ENCODE measurements around the gene RNF39. TPM values are rescaled to one million over a fixed set of nuclear protein-coding genes. Genes with fewer than 3 reads are reported as not detected.
"Not testable (repeated sequence)": the region's sequence is repeated elsewhere in the genome, so short reads cannot be mapped to it uniquely, and the experiment has no call there.

Gene RNF39
- total RNA-seq, 1 donor from 2014 or later, result 18.2 TPM

DNA sequence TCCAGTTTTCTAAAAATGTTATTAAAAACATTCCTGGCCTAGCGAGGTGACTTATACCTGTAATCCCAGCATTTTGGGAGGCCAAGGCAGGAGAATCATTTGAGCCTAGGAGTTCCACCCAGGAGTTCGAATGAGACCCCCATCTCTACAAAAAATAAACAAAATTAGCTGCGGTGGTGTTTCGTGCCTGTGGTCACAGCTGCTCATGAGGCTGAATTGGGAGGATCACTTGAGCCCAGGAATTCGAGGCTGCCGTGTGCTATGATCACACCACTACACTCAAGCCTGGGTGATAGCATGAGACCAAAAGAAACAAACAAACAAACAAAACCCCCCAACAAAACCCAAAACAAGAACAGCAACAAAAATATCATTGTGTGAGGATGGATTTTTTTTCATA, 34.3 kb downstream of the RNF39 start:
- intact Hi-C loops (cut with DNase I), result no loop called here
- Histone ChIP-seq H3K27me3 (no peaks in the 10 kb centered on the region), H3K9me3 (no peaks in the 10 kb centered on the region), H3K27ac (no peak overlapping the region), H3K36me3 (no peaks in the 10 kb centered on the region), H3K4me3 (no peak overlapping the region), H3K4me1 (no peaks in the 10 kb centered on the region)
- TF ChIP-seq POLR2AphosphoS5 (IDR thresholded peaks at IDR 0.05; ENCODE audit: insufficient read depth in 1 of 2, low read depth in 1 of 2), result no peak
- TF ChIP-seq, protein P1, sequence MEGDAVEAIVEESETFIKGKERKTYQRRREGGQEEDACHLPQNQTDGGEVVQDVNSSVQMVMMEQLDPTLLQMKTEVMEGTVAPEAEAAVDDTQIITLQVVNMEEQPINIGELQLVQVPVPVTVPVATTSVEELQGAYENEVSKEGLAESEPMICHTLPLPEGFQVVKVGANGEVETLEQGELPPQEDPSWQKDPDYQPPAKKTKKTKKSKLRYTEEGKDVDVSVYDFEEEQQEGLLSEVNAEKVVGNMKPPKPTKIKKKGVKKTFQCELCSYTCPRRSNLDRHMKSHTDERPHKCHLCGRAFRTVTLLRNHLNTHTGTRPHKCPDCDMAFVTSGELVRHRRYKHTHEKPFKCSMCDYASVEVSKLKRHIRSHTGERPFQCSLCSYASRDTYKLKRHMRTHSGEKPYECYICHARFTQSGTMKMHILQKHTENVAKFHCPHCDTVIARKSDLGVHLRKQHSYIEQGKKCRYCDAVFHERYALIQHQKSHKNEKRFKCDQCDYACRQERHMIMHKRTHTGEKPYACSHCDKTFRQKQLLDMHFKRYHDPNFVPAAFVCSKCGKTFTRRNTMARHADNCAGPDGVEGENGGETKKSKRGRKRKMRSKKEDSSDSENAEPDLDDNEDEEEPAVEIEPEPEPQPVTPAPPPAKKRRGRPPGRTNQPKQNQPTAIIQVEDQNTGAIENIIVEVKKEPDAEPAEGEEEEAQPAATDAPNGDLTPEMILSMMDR (IDR thresholded peaks at IDR 0.05), result no peak
- TF ChIP-seq POLR2A (IDR thresholded peaks at IDR 0.05), result no peak
- DNase-seq (ENCODE audit: extremely low spot score in 2 of 2), result no peak

DNA sequence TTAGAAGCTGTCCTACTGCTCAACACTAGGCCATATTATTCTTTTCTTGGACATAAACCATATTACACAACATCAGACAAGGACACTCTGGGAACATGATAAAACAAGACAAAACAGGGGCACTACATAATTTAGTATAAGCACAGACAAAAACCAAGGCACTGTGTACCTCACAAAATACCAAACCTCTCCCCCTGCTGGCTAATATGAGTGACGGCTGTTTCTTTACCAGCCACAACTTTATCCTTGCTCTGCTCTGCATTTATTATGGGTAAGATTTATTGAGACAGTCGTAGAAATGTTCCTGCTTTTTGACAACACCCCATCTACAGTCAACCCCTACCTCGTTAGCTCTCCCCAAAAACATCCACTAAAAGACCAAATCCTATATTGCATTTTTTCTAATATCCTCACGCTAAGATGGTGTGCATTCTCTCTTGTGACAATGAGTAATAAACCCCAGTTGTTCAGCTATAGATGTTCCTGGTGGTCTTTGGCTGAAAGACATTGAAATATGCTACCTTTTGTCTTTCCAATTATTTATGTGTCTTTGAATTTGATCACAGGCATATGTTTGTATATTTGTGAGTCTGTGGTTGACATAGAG, 38.3 kb downstream of the RNF39 start:
- DNase-seq (ENCODE audit: extremely low spot score in 2 of 2), result no peak
- Histone ChIP-seq H3K36me3 (no peaks in the 10 kb centered on the region), H3K27ac (no peak overlapping the region), H3K9me3 (no peaks in the 10 kb centered on the region), H3K4me3 (no peak overlapping the region), H3K27me3 (no peaks in the 10 kb centered on the region), H3K4me1 (no peaks in the 10 kb centered on the region)
- TF ChIP-seq POLR2A (IDR thresholded peaks at IDR 0.05) (no peak), POLR2AphosphoS5 (IDR thresholded peaks at IDR 0.05; ENCODE audit: insufficient read depth in 1 of 2, low read depth in 1 of 2) (no peak)
- TF ChIP-seq, protein P1 (IDR thresholded peaks at IDR 0.05), result peak in 1 of 3 experiments; percentile 11
- intact Hi-C loops (cut with DNase I), result no loop called here

DNA sequence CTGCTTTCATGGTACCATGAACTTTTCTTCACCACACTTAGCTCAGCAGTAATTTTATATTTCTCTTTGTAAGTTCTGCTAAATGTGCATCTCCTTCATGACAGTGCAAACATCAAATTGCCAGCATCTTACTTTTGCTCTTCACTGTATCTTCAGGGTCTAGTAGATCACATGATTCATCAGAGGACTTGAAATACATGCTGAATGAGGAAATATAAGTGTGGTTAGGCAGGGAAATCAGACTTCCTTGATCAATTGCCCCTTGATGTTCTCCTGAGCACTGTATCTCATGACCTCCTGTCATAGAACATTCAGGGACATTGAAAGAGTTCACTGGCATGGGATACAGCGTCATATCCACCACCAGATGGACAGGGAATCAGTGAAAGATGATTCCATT, 39.8 kb downstream of the RNF39 start:
- no peak overlapping the region for H3K4me3 ChIP-seq
- DNase-seq (ENCODE audit: extremely low spot score in 2 of 2), result no peak
- H3K36me3 ChIP-seq, result no peaks in the 10 kb centered on the region
- H3K27ac ChIP-seq, result no peak overlapping the region
- H3K4me1 ChIP-seq, result no peaks in the 10 kb centered on the region
- no peaks in the 10 kb centered on the region for H3K27me3 ChIP-seq
- TF ChIP-seq POLR2AphosphoS5 (IDR thresholded peaks at IDR 0.05; ENCODE audit: insufficient read depth in 1 of 2, low read depth in 1 of 2) (no peak), POLR2A (IDR thresholded peaks at IDR 0.05) (no peak)
- TF ChIP-seq, protein P1 (IDR thresholded peaks at IDR 0.05), result no peak
- intact Hi-C loops (cut with DNase I), result no loop called here
- H3K9me3 ChIP-seq, result no peaks in the 10 kb centered on the region

DNA sequence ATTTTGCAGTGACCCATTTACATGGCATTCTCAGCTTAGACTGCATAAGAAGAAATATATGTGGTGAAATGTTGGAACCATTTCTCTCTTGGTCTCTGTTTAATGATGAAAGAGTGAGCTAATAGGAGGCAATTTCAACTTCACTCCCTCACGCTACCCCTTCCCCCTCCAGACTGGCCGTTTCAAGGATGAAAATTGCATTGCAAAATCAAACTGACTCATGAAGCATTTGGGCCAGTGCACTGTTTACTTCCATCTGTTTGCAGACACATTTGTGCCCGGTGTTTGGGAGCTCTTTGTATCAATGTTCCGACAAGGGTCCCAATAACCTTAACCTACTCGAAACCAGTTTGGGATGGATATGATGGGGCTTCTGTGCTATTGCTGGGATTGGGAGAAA, 42.1 kb downstream of the RNF39 start:
- DNase-seq (ENCODE audit: extremely low spot score in 2 of 2); H3K36me3 ChIP-seq; H3K27me3 ChIP-seq; H3K4me1 ChIP-seq; H3K9me3 ChIP-seq; H3K4me3 ChIP-seq; H3K27ac ChIP-seq; intact Hi-C loops (cut with DNase I): not testable (repeated sequence)

DNA sequence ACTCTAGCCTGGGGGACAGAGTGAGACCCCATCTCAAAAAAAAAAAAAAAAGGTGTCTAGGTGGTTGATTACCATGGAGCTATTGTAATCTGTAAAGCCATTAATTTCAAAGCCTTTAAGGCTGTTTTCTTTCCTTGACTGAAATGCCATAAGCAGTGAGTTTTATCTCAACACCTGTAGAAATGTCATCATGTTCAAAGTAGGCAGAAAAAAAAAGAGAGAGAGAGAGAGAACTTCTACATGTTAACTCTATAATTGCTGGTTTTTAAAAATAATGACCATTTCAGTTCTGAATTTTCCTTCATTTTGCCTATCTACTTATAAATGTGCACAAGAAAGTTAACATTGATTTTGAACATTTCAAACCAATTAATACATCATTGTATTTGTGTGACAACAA, 44.2 kb downstream of the RNF39 start:
- no peaks in the 10 kb centered on the region for H3K9me3 ChIP-seq
- TF ChIP-seq, protein P1 (IDR thresholded peaks at IDR 0.05), result no peak
- no peak for TF ChIP-seq POLR2AphosphoS5 (IDR thresholded peaks at IDR 0.05; ENCODE audit: insufficient read depth in 1 of 2, low read depth in 1 of 2)
- no peak for TF ChIP-seq POLR2A (IDR thresholded peaks at IDR 0.05)
- no peak overlapping the region for H3K4me3 ChIP-seq
- H3K36me3 ChIP-seq, result no peaks in the 10 kb centered on the region
- H3K27ac ChIP-seq, result no peak overlapping the region
- no peaks in the 10 kb centered on the region for H3K4me1 ChIP-seq
- no peak for DNase-seq (ENCODE audit: extremely low spot score in 2 of 2)
- intact Hi-C loops (cut with DNase I), result no loop called here
- H3K27me3 ChIP-seq, result no peaks in the 10 kb centered on the region

Measured in vagina (tissue), 2 donors.